Liver (tissue), 9 donors: ENCODE results near the gene MFSD11. TPM values are rescaled to one million over a fixed set of nuclear protein-coding genes. Genes with fewer than 3 reads are reported as not detected.

Source experiments
- DNase-seq: peaks from one replicate; pipeline ENCODE4 v3.0.0-alpha.2; 2017; ENCODE audit warnings: low spot score
- H3K27ac ChIP-seq, 2 donors: one replicate each; pipeline ENCODE4 v1.7.0; 2013; ENCODE audit warnings: inconsistent platforms in 2 of 2, low read length in 2 of 2, control low read depth in 1 of 2, low read depth in 1 of 2, mild to moderate bottlenecking in 1 of 2
- H3K27me3 ChIP-seq, 4 donors: one replicate each; pipeline versions ENCODE4 v1.6.1 to v1.7.0; 2013; ENCODE audit warnings: low read length in 3 of 4, inconsistent platforms in 1 of 4, mild to moderate bottlenecking in 1 of 4, moderate library complexity in 1 of 4; ENCODE audit not compliant: control insufficient read depth in 4 of 4, insufficient read depth in 4 of 4
- H3K36me3 ChIP-seq, 4 donors: one replicate each; pipeline versions ENCODE4 v1.6.1 to v1.7.0; 2013; ENCODE audit warnings: low read length in 3 of 4, mild to moderate bottlenecking in 3 of 4, low read depth in 1 of 4, moderate library complexity in 1 of 4; ENCODE audit not compliant: control insufficient read depth in 4 of 4, insufficient read depth in 3 of 4
- H3K4me1 ChIP-seq, 4 donors: one replicate each; pipeline versions ENCODE4 v1.6.1 to v1.7.0; 2013; ENCODE audit warnings: low read length in 3 of 4, mild to moderate bottlenecking in 3 of 4, moderate library complexity in 1 of 4; ENCODE audit not compliant: control insufficient read depth in 4 of 4, insufficient read depth in 4 of 4
- H3K4me3 ChIP-seq, 3 donors: one replicate each; pipeline versions ENCODE4 v1.6.1 to v1.7.0; 2013; ENCODE audit warnings: low read length in 3 of 3, control low read depth in 1 of 3, low read depth in 1 of 3, mild to moderate bottlenecking in 1 of 3
- H3K9ac ChIP-seq, 2 donors: one replicate each; pipeline ENCODE4 v1.7.0; 2013; ENCODE audit warnings: low read length in 2 of 2, mild to moderate bottlenecking in 2 of 2, moderate library complexity in 2 of 2, control low read depth in 1 of 2, low read depth in 1 of 2
- H3K9me3 ChIP-seq, 4 donors: one replicate each; pipeline versions ENCODE4 v1.6.1 to v1.7.0; 2013; ENCODE audit warnings: low read length in 3 of 4; ENCODE audit not compliant: control insufficient read depth in 4 of 4
- EGR1 ChIP-seq, 2 donors: IDR thresholded peaks; 2 replicates each; pipeline ENCODE4 v1.6.1; 2016 to 2018; ENCODE audit warnings: antibody characterized with exemption in 2 of 2, low read depth in 2 of 2
- FOXA2 ChIP-seq: IDR thresholded peaks from 2 replicates; pipeline ENCODE4 v1.6.1; 2016; ENCODE audit warnings: antibody characterized with exemption
- GABPA ChIP-seq, 2 donors: IDR thresholded peaks in 1 of 2; conservative IDR thresholded peaks in 1 of 2; 2 replicates each; pipeline ENCODE4 v1.6.1; 2016; ENCODE audit warnings: antibody characterized with exemption in 2 of 2, mild to moderate bottlenecking in 1 of 2, moderate library complexity in 1 of 2
- HNF4A ChIP-seq, 2 donors: conservative IDR thresholded peaks; 2 replicates each; pipeline ENCODE4 v1.6.1; 2016; ENCODE audit warnings: antibody characterized with exemption in 2 of 2, mild to moderate bottlenecking in 2 of 2
- JUND ChIP-seq, 2 donors: IDR thresholded peaks; 2 replicates each; pipeline ENCODE4 v1.6.1; 2016; ENCODE audit warnings: antibody characterized with exemption in 2 of 2
- TAF1 ChIP-seq: conservative IDR thresholded peaks from 2 replicates; pipeline ENCODE4 v1.6.1; 2016; ENCODE audit warnings: antibody characterized with exemption, mild to moderate bottlenecking
- WGBS: extraction: QIAGEN DNeasy Blood & Tissue Kit; methylation state at CpG from one replicate; pipeline ENCODE4 v1.1.7; 2013; 5-methylcytosine and 5-hydroxymethylcytosine counted together
- polyA plus RNA-seq, 2 donors: library from polyadenylated mRNA; stranded (reverse) in 1 of 2; unstranded in 1 of 2; fragments of 200-250 nt in 1 of 2; fragments of >200 nt in 1 of 2; fragmentation: Nextera tagmentation in 1 of 2; extraction: Ambion mirVana in 1 of 2; gene quantifications; one replicate each; pipeline versions ENCODE4 v1.2.1 to v1.2.3, GENCODE V29; 2013 to 2015
- total RNA-seq, 2 donors: library from RNA; depleted of rRNA; stranded (reverse); fragments of >200 nt; gene quantifications; one replicate each; pipeline ENCODE4 v1.2.3, GENCODE V29; 2014
- TF ChIP-seq, protein P1 (sequence below): IDR thresholded peaks from 2 replicates; pipeline ENCODE4 v1.6.1; 2016; ENCODE audit warnings: antibody characterized with exemption
- TF ChIP-seq, protein P2 (sequence below): fragments of 150-350 bp; IDR thresholded peaks from 2 replicates; pipeline ENCODE4 v1.5.1; 2017; ENCODE audit warnings: improper control_type of control experiment, low read depth, low read length; ENCODE audit not compliant: missing input control
- donor health status: healthy.
- donor health status: healthy.
- donor health status: healthy.
- donor health status: healthy.
- donor health status: healthy.

MFSD11 gene
- total and polyA plus RNA-seq, 4 donors, result 8.6 to 26.9 (median 17.5) TPM

DNA sequence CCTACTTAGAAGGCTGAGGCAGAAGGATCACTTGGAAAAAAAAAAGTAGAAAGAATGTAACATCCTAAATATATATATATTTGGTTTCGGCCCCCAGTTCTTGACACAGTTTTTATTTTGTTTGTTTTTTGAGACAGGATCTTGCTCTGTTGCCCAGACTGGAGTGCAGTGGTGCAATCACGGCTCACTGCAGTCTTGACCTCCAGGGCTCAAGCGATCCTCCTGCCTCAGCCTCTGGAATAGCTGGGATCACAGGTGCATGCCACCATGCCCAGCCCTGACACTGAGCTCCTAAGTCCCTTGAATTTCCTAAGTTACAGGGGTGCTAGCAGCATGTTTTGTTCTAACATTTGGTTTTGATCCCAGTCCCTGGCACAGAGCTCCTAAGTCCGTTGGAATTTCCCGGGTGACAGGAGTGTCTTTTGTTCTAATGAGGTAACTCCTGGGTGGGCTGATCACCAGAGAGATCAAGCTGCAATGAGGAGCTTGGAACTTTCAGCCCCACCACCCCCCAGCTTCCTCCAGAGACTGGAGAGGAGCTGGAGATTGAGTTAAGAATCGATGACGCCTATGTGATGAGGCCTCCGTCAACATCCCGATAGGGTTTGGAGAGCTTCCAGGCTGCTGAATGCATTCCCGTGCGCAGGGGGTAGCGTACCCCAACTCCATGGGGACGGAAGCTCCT, 47.2 kb upstream of the MFSD11 start (continued):
- TF ChIP-seq, protein P1, sequence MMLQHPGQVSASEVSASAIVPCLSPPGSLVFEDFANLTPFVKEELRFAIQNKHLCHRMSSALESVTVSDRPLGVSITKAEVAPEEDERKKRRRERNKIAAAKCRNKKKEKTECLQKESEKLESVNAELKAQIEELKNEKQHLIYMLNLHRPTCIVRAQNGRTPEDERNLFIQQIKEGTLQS, result no peak
- no peak for TF ChIP-seq TAF1
- TF ChIP-seq JUND (IDR thresholded peaks at IDR 0.05), result no peak
- no peak for TF ChIP-seq EGR1 (IDR thresholded peaks at IDR 0.05; ENCODE audit: low read depth in 2 of 2)

DNA sequence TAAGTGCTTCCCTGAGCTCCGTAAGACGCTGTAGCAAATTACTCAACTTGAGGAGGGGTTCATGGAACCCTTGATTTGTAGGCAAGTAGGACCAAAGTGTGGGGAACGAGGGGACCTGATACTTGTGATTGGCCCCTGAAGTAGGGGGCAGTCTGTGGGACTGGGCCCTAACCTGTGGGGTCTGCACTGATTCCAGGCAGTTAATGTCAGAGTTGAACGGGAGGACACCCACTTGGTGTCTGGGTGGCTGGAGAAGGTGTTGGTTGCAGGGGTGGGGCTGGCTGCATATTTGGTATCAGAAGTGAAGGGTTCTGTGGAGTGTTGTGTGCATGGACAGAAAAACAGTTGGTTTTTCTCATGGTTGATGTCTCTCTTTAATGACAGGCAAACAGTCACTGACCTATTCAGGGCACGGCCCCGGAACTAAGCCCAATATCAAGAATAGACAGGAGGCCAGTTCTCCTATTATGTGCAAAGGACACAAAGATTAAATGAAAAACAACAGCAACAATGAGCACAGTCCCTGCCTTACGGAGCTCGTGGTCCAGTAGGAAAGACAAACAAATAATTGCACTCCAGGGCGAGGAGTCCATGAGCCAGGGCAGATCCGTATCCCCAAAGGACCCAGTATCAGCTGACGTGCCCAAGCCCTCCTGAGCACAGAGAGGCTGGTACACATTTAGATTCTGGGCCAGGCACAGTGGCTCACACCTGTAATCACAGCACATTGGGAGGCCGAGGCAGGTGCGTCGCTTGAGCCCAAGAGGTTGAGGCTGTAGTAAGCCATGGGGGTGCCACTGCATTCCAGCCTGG, 46.3 kb upstream of the MFSD11 start:
- no peak for TF ChIP-seq GABPA (IDR thresholded peaks at IDR 0.05 in 1 of 2, conservative IDR thresholded peaks at IDR 0.05 in 1 of 2)
- H3K27me3 ChIP-seq, result no peaks in the 10 kb centered on the region

DNA sequence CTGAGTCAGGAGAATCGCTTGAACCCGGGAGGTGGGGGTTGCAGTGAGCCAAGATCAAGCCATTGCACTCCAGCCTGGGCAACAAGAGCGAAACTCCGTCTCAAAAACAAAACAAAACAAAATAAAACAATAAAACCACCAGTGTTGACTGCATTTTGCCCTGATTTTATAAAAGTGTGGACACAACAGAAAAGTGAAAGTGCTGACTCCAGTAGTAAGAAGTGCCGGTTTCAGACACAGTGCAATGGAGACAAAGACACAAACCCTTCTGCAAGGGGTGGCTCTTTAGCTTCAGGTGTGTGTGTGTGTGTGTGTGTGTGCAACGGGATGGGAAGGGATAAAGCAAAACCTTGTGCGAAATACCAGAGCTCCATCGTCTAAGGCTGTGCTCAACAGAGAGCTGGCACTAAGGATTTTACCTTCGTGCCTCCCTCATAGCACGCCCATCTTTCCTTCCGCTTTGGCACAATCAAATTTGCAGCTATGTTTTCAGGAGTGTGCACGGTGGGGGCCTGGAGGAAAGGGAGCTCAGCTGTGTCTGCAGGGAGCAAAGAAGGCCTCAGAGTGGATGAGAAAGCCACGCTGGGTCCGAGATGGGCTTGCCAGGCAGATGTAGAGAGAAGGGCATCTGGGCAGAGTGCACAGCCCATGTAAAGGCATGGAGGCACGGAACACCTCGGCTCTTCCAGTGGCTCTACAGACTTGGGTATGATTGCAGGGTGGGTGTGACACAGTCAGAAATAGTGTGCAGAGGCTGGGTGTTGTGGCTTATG, 42.7 kb upstream of the MFSD11 start:
- H3K4me3 ChIP-seq, result no peak overlapping the region
- WGBS, result 77% methylated on average over 16 of the region's 16 CpGs
- H3K36me3 ChIP-seq, result no peaks in the 10 kb centered on the region
- H3K27me3 ChIP-seq, result no peaks in the 10 kb centered on the region
- H3K9me3 ChIP-seq, result no peaks in the 10 kb centered on the region
- no peak for TF ChIP-seq JUND (IDR thresholded peaks at IDR 0.05)
- TF ChIP-seq, protein P2, sequence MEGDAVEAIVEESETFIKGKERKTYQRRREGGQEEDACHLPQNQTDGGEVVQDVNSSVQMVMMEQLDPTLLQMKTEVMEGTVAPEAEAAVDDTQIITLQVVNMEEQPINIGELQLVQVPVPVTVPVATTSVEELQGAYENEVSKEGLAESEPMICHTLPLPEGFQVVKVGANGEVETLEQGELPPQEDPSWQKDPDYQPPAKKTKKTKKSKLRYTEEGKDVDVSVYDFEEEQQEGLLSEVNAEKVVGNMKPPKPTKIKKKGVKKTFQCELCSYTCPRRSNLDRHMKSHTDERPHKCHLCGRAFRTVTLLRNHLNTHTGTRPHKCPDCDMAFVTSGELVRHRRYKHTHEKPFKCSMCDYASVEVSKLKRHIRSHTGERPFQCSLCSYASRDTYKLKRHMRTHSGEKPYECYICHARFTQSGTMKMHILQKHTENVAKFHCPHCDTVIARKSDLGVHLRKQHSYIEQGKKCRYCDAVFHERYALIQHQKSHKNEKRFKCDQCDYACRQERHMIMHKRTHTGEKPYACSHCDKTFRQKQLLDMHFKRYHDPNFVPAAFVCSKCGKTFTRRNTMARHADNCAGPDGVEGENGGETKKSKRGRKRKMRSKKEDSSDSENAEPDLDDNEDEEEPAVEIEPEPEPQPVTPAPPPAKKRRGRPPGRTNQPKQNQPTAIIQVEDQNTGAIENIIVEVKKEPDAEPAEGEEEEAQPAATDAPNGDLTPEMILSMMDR, result no peak
- no peak overlapping the region for H3K9ac ChIP-seq
- H3K4me1 ChIP-seq, result peaks cover 0 to 5% (median 0%) of the 10 kb centered on the region in 4 donors
- no peak for DNase-seq
- peak overlapping the region in 1 of 2 donors; percentile 27 for H3K27ac ChIP-seq

More for the DNA sequence above, 46.3 kb upstream of the MFSD11 start:
- H3K36me3 ChIP-seq, result no peaks in the 10 kb centered on the region
- H3K4me1 ChIP-seq, result peaks cover 0 to 3% (median 0%) of the 10 kb centered on the region in 4 donors
- no peak overlapping the region for H3K27ac ChIP-seq
- no peak for DNase-seq
- WGBS, result 85% methylated on average over 14 of the region's 14 CpGs
- no peak overlapping the region for H3K4me3 ChIP-seq
- no peaks in the 10 kb centered on the region for H3K9me3 ChIP-seq
- H3K9ac ChIP-seq, result no peak overlapping the region

DNA sequence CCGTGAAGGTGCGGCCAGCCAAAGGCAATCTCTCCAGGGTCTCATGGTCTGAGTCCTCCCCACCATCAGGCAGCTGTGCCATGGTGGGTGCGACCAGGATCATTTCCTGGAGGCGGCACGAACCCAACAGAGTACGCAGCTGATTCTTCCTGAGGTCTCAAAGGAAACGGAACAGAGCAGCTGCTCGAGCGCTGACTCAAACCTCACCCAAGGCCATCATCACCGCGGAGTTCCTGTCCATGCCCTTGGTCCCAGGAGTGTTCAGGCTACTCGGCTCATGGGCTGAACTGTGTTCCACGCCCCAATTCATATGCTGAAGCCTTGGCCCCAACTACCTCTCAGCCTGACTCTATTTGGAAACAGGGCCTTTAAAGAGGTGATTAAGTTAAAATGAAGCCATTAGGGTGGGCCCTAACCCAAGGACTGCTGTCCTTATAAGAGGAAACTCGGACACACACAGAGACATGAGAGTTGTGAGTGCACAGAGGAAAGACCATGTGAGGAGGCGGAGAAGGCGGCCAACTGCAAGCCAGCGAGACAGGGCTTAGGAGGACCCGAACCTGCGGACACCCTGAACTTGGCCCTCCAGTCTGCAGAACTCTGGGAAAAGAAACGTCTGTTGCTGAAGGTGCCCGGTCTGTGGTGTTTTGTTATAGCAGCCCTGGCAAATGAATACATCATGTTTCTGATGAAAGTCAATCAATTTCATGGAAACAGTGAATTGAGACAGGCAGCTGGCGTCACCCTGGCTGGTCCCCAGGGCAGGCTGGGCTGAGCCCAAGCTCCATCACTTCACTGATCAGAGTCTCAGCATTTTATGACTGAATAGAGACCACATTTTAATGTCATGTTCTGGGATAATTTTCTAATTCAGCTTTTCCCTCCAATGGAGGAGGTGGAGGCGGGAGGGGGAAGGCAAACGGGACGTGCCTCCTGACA, 40.9 kb upstream of the MFSD11 start:
- Histone ChIP-seq H3K4me3 (no peak overlapping the region), H3K9ac (no peak overlapping the region), H3K9me3 (no peaks in the 10 kb centered on the region), H3K27ac (peak overlapping the region in 1 of 2 donors; percentile 31), H3K27me3 (no peaks in the 10 kb centered on the region), H3K4me1 (peaks cover 0 to 5% (median 0%) of the 10 kb centered on the region in 4 donors), H3K36me3 (no peaks in the 10 kb centered on the region)
- DNase-seq, result no peak
- TF ChIP-seq JUND (IDR thresholded peaks at IDR 0.05), result no peak
- no peak for TF ChIP-seq FOXA2
- no peak for TF ChIP-seq HNF4A (conservative IDR thresholded peaks at IDR 0.05)
- TF ChIP-seq EGR1 (IDR thresholded peaks at IDR 0.05; ENCODE audit: low read depth in 2 of 2), result no peak
- TF ChIP-seq, protein P1, result no peak
- 80% methylated on average over 25 of the region's 25 CpGs for WGBS
